Measurements from ENCODE around the gene DBR1. TPM values are rescaled to one million over a fixed set of nuclear protein-coding genes. Genes with fewer than 3 reads are reported as not detected.

Gene DBR1
- total and polyA plus RNA-seq, 2 of the 13 experiments (the other 11 are each of a cell fraction or from before 2014, with no cell fraction given): 6.4 to 16.7 TPM

DNA sequence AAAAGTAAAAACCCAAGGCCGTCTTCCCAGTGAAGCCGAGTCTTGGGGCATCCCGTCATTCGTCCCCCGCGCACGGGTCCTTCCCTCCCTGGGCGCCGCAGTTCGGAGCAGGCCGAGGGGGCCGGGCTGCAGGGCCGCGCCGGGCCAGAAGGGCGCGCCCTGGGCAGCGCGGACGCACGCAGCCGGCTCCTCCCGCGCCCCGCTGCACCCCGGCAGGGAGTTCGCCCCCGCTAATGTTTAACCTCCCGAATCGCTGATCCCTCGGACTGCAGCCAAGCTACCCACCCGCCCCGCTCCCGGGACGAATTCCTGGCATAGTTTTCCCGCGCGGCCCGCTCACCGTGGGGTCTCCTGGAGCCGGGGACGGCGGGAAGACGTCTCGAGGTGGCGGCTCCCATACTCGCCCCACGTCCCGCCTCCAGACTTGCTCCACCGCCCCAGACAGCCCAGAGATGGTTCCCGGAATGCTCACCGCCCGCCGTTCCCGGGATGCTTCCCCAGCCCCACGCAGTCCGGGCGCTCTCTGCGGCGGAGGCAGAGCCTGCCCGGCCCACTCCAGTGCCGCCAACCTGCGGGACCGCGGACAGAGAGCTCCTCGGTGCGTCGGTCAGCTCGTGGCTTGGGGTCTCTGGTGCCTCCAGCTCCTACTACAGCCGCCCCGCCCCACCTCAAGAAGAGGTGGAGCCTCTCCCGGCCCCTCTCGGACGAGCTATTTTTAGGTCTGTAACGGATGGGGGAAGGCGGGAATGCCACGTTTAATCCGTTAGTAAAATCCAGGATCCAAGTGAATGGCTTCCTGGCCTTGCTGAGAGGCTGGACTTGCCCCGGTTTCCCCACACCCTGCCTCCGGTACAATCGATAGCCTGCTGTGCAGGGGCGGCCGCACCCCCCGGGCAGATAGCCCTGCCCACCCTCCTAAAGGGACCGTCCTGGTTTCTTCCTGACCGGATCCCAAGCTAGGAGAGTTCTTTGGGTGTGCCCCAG lies 59.4 kb downstream of the DBR1 start, which contains the start of gene DZIP1L (continued):
- TF ChIP-seq, protein P1, sequence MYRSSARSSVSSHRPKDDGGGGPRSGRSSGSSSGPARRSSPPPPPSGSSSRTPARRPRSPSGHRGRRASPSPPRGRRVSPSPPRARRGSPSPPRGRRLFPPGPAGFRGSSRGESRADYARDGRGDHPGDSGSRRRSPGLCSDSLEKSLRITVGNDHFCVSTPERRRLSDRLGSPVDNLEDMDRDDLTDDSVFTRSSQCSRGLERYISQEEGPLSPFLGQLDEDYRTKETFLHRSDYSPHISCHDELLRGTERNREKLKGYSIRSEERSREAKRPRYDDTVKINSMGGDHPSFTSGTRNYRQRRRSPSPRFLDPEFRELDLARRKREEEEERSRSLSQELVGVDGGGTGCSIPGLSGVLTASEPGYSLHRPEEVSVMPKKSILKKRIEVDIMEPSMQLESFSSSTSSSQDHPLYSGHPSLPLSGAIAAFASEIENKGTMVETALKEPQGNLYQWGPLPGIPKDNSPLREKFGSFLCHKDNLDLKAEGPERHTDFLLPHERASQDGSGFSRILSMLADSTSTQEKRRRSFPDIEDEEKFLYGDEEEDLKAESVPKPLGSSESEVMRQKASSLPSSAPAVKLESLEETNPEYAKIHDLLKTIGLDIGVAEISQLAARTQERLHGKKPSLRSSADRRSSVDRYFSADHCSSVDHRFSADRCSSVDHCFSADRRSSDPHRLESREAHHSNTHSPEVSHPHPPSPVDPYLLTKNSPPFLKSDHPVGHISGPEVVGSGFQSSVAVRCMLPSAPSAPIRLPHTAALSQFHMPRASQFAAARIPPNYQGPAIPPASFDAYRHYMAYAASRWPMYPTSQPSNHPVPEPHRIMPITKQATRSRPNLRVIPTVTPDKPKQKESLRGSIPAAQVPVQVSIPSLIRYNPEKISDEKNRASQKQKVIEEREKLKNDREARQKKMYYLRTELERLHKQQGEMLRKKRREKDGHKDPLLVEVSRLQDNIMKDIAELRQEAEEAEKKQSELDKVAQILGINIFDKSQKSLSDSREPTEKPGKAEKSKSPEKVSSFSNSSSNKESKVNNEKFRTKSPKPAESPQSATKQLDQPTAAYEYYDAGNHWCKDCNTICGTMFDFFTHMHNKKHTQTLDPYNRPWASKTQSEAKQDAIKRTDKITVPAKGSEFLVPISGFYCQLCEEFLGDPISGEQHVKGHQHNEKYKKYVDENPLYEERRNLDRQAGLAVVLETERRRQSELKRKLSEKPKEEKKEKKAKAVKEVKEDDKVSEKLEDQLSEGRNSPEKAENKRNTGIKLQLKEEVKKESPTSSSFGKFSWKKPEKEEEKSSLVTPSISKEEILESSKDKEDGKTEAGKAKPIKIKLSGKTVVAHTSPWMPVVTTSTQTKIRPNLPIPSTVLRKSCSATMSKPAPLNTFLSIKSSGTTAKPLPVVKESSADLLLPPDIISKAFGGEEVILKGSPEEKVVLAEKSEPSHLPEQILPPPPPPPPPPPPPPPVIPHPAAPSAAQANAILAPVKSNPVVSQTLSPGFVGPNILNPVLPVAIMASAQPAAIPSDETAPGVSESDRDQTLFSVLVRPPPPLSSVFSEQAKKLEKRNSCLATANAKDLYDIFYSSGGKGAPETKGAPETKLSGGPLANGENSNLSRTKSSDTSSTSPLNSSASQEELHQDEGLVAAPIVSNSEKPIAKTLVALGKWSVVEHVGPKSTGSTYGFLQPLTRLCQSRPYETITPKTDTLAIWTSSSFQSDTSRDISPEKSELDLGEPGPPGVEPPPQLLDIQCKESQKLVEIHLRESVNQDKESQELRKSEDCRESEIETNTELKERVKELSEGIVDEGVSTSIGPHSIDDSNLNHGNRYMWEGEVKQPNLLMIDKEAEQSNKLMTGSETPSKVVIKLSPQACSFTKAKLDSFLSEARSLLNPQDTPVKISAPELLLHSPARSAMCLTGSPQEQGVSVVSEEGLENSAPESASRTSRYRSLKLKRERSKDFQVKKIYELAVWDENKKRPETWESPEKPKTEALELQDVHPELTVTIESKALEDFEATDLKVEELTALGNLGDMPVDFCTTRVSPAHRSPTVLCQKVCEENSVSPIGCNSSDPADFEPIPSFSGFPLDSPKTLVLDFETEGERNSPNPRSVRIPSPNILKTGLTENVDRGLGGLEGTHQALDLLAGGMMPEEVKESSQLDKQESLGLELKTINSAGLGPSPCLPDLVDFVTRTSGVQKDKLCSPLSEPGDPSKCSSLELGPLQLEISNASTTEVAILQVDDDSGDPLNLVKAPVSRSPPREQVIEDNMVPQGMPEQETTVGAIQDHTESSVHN (CRISPR knock-in tag; IDR thresholded peaks at IDR 0.05): no peak
- TF ChIP-seq HES4 (CRISPR knock-in tag; IDR thresholded peaks at IDR 0.05; ENCODE audit: borderline replicate concordance) (no peak), ZNF350 (CRISPR knock-in tag; IDR thresholded peaks at IDR 0.05; ENCODE audit: borderline replicate concordance, low read depth) (no peak), SOX6 (IDR thresholded peaks at IDR 0.05) (no peak), SOX6 (CRISPR knock-in tag; IDR thresholded peaks at IDR 0.05) (no peak), ZNF232 (CRISPR knock-in tag; IDR thresholded peaks at IDR 0.05; ENCODE audit: borderline replicate concordance) (0 out of 2 replicates have a peak, but pooled peaks have one; percentile 22), ZNF598 (CRISPR knock-in tag; IDR thresholded peaks at IDR 0.05; ENCODE audit: borderline replicate concordance) (0 out of 2 replicates have a peak, but pooled peaks have one; percentile 31)
- TF ChIP-seq, protein P2, sequence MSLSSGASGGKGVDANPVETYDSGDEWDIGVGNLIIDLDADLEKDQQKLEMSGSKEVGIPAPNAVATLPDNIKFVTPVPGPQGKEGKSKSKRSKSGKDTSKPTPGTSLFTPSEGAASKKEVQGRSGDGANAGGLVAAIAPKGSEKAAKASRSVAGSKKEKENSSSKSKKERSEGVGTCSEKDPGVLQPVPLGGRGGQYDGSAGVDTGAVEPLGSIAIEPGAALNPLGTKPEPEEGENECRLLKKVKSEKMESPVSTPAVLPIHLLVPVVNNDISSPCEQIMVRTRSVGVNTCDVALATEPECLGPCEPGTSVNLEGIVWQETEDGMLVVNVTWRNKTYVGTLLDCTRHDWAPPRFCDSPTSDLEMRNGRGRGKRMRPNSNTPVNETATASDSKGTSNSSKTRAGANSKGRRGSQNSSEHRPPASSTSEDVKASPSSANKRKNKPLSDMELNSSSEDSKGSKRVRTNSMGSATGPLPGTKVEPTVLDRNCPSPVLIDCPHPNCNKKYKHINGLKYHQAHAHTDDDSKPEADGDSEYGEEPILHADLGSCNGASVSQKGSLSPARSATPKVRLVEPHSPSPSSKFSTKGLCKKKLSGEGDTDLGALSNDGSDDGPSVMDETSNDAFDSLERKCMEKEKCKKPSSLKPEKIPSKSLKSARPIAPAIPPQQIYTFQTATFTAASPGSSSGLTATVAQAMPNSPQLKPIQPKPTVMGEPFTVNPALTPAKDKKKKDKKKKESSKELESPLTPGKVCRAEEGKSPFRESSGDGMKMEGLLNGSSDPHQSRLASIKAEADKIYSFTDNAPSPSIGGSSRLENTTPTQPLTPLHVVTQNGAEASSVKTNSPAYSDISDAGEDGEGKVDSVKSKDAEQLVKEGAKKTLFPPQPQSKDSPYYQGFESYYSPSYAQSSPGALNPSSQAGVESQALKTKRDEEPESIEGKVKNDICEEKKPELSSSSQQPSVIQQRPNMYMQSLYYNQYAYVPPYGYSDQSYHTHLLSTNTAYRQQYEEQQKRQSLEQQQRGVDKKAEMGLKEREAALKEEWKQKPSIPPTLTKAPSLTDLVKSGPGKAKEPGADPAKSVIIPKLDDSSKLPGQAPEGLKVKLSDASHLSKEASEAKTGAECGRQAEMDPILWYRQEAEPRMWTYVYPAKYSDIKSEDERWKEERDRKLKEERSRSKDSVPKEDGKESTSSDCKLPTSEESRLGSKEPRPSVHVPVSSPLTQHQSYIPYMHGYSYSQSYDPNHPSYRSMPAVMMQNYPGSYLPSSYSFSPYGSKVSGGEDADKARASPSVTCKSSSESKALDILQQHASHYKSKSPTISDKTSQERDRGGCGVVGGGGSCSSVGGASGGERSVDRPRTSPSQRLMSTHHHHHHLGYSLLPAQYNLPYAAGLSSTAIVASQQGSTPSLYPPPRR (CRISPR knock-in tag; IDR thresholded peaks at IDR 0.05; ENCODE audit: borderline replicate concordance): no peak
- TF ChIP-seq, protein P3, sequence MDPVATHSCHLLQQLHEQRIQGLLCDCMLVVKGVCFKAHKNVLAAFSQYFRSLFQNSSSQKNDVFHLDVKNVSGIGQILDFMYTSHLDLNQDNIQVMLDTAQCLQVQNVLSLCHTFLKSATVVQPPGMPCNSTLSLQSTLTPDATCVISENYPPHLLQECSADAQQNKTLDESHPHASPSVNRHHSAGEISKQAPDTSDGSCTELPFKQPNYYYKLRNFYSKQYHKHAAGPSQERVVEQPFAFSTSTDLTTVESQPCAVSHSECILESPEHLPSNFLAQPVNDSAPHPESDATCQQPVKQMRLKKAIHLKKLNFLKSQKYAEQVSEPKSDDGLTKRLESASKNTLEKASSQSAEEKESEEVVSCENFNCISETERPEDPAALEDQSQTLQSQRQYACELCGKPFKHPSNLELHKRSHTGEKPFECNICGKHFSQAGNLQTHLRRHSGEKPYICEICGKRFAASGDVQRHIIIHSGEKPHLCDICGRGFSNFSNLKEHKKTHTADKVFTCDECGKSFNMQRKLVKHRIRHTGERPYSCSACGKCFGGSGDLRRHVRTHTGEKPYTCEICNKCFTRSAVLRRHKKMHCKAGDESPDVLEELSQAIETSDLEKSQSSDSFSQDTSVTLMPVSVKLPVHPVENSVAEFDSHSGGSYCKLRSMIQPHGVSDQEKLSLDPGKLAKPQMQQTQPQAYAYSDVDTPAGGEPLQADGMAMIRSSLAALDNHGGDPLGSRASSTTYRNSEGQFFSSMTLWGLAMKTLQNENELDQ (CRISPR knock-in tag; IDR thresholded peaks at IDR 0.05; ENCODE audit: borderline replicate concordance): no peak
- TF ChIP-seq, protein P4, sequence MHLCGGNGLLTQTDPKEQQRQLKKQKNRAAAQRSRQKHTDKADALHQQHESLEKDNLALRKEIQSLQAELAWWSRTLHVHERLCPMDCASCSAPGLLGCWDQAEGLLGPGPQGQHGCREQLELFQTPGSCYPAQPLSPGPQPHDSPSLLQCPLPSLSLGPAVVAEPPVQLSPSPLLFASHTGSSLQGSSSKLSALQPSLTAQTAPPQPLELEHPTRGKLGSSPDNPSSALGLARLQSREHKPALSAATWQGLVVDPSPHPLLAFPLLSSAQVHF (CRISPR knock-in tag; IDR thresholded peaks at IDR 0.05): no peak
